NCI-H345 treated with DMSO at 0.1 percent for 48 hours (cell line): ENCODE data around the gene TBCD.

ENCODE experiments used
- DNase-seq: peaks from one replicate; lab custom pipeline; 2025; ENCODE audit not compliant: unreplicated experiment; lab: John Stamatoyannopoulos, UW

The TBCD gene

GRCh38 chr17:82882715-82883418, 131.0 kb downstream of the TBCD start:
- no peak for DNase-seq

GRCh38 chr17:82883419-82884031, 131.7 kb downstream of the TBCD start:
- no peak for DNase-seq

GRCh38 chr17:82884341-82884969, 132.6 kb downstream of the TBCD start:
- DNase-seq: no peak

- DNase-seq: no peak
These were observed 133.1 kb downstream of the TBCD start for GRCh38 chr17:82884970-82885353.

GRCh38 chr17:82887255-82888164, 135.6 kb downstream of the TBCD start:
- DNase-seq: no peak

GRCh38 chr17:82888583-82889495, 137.0 kb downstream of the TBCD start:
- no peak for DNase-seq

- no peak for DNase-seq
These were observed 137.9 kb downstream of the TBCD start for GRCh38 chr17:82889496-82890338.

GRCh38 chr17:82890339-82890730, 138.5 kb downstream of the TBCD start:
- DNase-seq: no peak

GRCh38 chr17:82890926-82891678, 139.2 kb downstream of the TBCD start:
- DNase-seq: no peak

- no peak for DNase-seq
These were observed 140.0 kb downstream of the TBCD start for GRCh38 chr17:82891911-82892310.

GRCh38 chr17:82892899-82893565, 141.2 kb downstream of the TBCD start:
- no peak for DNase-seq

- DNase-seq: no peak
These were observed 141.9 kb downstream of the TBCD start for GRCh38 chr17:82893779-82894178.

- no peak for DNase-seq
These were observed 142.5 kb downstream of the TBCD start for GRCh38 chr17:82894389-82894788.

GRCh38 chr17:82895087-82895486, 143.2 kb downstream of the TBCD start:
- no peak for DNase-seq

GRCh38 chr17:82896071-82897000, 144.5 kb downstream of the TBCD start:
- DNase-seq: no peak

- no peak for DNase-seq
These were observed 145.8 kb downstream of the TBCD start for GRCh38 chr17:82897514-82898249.
